ENCODE results near the gene NR5A1.

The NR5A1 gene

DNA sequence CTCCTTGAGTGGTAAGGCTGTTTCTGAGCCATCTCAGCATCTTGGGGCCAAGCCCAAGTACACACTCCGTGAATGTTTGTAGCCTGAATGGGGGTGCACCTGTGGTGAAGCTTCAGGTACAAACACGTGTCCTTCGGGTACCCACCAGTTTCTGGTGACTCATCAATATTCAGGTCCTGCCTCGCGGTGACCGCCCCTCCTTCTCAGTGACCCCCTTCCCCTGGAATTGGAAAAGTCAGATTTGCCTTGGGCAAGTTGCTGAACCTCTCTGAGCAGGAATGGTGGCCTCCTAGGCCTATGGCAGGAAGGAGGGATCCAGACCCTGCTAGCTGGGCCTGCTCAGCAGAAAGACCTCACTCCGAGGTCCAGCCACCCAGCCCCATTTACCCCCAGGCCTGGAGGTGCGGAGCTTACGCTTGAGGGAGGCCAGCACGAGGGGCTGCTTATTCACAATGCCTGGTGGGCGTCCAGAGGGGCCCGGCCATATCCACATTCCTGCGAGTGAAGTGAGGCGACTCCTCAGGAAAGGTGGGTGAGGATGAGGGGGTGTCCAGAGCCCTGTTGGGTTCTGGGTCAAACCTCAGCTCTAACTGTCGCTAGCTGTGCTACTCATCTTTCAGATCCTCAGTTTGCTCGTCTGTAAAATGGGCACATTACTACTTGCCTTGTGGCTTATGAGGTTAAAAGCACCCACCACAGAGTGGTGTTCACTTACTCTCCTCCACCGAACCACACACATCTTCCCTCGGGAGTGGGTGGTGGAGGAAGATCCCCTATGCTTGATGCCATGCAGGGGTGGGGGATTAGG lies 49.9 kb downstream of the NR5A1 start:
- Histone ChIP-seq H4K20me1 (ENCODE audit: insufficient read depth) (no peaks in the 10 kb centered on the region), H3K4me1 (ENCODE audit: low read depth, poor library complexity, severe bottlenecking) (no peaks in the 10 kb centered on the region), H3K27me3 (ENCODE audit: insufficient read depth, low read depth) (no peaks in the 10 kb centered on the region), H3K79me2 (ENCODE audit: insufficient read depth, low read depth) (no peaks in the 10 kb centered on the region), H2AFZ (ENCODE audit: low read depth) (no peak overlapping the region), H3K27ac (no peak overlapping the region), H3K9ac (no peak overlapping the region), H3K4me2 (no peak overlapping the region), H3K4me3 (IDR thresholded peaks at IDR 0.05; ENCODE audit: insufficient read depth, low read depth, low read length) (no peak overlapping the region), H3K36me3 (ENCODE audit: insufficient read depth) (no peaks in the 10 kb centered on the region)
- TF ChIP-seq, protein P1, sequence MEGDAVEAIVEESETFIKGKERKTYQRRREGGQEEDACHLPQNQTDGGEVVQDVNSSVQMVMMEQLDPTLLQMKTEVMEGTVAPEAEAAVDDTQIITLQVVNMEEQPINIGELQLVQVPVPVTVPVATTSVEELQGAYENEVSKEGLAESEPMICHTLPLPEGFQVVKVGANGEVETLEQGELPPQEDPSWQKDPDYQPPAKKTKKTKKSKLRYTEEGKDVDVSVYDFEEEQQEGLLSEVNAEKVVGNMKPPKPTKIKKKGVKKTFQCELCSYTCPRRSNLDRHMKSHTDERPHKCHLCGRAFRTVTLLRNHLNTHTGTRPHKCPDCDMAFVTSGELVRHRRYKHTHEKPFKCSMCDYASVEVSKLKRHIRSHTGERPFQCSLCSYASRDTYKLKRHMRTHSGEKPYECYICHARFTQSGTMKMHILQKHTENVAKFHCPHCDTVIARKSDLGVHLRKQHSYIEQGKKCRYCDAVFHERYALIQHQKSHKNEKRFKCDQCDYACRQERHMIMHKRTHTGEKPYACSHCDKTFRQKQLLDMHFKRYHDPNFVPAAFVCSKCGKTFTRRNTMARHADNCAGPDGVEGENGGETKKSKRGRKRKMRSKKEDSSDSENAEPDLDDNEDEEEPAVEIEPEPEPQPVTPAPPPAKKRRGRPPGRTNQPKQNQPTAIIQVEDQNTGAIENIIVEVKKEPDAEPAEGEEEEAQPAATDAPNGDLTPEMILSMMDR (conservative IDR thresholded peaks at IDR 0.05; ENCODE audit: low read depth, low read length), result no peak

DNA sequence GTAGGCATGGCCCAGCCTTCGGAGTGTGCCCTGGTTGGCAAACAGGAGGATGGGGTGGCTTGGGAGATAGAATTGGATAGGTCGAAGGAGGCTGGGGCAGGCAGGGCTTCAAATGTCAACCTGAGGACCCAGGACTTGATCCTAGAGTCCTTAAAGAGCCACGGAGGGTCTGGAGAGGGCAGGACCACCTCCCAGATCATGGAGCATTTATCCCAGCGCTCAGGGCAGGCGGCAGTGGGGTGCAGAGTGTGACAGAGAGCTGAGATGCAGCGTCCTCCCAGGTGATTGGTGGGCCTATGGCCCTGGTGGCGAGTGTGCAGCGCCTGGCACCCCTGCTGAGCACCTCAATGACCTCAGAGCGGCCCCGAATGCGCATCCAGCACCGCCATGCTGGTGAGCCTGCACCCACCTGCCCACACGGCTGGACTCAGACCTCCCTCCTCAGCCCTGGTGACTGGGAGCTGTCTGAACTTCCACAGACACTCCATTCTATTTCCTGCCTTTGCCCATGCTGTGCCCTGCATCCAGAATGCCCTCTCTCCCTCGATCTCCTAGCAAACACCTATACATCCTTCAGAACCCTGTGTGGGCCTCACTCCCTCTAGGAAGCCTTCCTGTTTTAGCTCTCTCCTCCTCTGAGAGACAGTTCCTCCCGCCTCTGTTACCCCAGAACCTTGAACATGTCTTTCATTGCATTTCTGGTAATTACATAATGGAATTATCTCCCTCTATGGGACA lies 50.7 kb downstream of the NR5A1 start:
- Histone ChIP-seq H2AFZ (ENCODE audit: low read depth) (no peak overlapping the region), H3K4me2 (no peak overlapping the region), H3K36me3 (ENCODE audit: insufficient read depth) (no peaks in the 10 kb centered on the region), H3K4me3 (IDR thresholded peaks at IDR 0.05; ENCODE audit: insufficient read depth, low read depth, low read length) (no peak overlapping the region), H3K27ac (no peak overlapping the region), H3K27me3 (ENCODE audit: insufficient read depth, low read depth) (peaks cover under 1% of the 10 kb centered on the region; the same call in 1 of the 2 replicates), H3K4me1 (ENCODE audit: low read depth, poor library complexity, severe bottlenecking) (no peaks in the 10 kb centered on the region), H3K79me2 (ENCODE audit: insufficient read depth, low read depth) (no peaks in the 10 kb centered on the region), H3K9ac (no peak overlapping the region), H4K20me1 (ENCODE audit: insufficient read depth) (no peaks in the 10 kb centered on the region)
- TF ChIP-seq, protein P1 (conservative IDR thresholded peaks at IDR 0.05; ENCODE audit: low read depth, low read length), result no peak

DNA sequence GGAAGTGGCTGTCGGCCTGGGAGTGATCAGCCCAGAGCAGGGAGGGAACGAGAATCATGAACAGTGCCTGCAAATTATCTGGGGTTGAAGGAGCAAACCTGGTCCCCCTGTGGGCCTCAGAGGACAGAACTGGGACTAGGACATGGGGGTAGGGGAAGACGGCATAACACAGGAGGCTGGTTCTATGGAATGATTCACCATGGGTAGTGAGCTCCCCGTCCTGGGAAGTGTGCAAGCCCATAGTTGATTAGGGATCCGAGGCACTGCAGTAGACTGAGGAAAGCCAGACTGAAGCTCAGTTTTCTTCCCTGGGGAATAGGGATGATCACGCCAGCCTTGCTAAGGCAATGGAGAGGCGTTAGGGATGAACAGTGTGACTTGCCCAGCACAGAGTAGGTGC lies 51.4 kb downstream of the NR5A1 start:
- TF ChIP-seq, protein P1 (conservative IDR thresholded peaks at IDR 0.05; ENCODE audit: low read depth, low read length), result no peak
- no peaks in the 10 kb centered on the region for H3K4me1 ChIP-seq (ENCODE audit: low read depth, poor library complexity, severe bottlenecking)
- H3K79me2 ChIP-seq (ENCODE audit: insufficient read depth, low read depth), result no peaks in the 10 kb centered on the region
- no peaks in the 10 kb centered on the region for H4K20me1 ChIP-seq (ENCODE audit: insufficient read depth)
- peaks cover 6% of the 10 kb centered on the region; the same call in 1 of the 2 replicates for H3K27me3 ChIP-seq (ENCODE audit: insufficient read depth, low read depth)
- H3K36me3 ChIP-seq (ENCODE audit: insufficient read depth), result no peaks in the 10 kb centered on the region
- no peak overlapping the region for H3K4me2 ChIP-seq
- no peak overlapping the region for H3K27ac ChIP-seq
- H3K4me3 ChIP-seq (IDR thresholded peaks at IDR 0.05; ENCODE audit: insufficient read depth, low read depth, low read length), result no peak overlapping the region
- H2AFZ ChIP-seq (ENCODE audit: low read depth), result no peak overlapping the region
- H3K9ac ChIP-seq, result no peak overlapping the region

DNA sequence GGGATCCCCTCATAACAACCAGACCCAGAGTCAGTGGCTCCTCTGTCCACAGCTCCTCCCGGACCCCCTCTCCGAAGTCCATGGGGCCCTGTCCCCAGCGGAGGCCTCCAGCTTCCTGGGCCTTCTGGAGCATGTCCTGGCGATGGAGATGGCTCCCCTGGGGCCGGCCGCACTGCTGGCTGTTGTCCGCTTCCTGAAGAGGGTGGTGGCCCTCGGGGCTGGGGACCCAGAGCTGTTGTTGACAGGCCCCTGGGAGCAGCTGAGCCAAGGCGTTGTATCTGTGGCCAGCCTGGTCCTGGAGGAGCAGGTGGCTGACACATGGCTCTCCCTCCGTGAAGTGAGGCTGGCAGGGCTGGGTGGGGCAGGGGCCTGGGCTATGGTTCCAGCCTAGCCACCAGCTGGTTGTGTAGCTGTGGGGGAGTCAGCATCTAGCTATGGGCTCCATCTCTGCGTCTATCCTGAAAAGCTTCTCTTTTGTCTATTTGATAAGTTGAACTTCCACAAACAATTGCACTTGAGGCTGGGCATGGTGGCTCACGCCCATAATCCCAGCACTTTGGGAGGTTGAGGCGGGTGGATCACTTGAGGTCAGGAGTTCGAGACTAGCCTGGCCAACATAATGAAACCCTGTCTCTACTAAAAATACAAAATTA lies 52.3 kb downstream of the NR5A1 start:
- Histone ChIP-seq H2AFZ (ENCODE audit: low read depth) (no peak overlapping the region), H3K27me3 (ENCODE audit: insufficient read depth, low read depth) (peaks cover 6% of the 10 kb centered on the region; the same call in 1 of the 2 replicates), H3K27ac (no peak overlapping the region), H3K9ac (no peak overlapping the region), H3K4me3 (IDR thresholded peaks at IDR 0.05; ENCODE audit: insufficient read depth, low read depth, low read length) (no peak overlapping the region), H3K4me2 (no peak overlapping the region), H3K36me3 (ENCODE audit: insufficient read depth) (no peaks in the 10 kb centered on the region), H3K4me1 (ENCODE audit: low read depth, poor library complexity, severe bottlenecking) (no peaks in the 10 kb centered on the region), H3K79me2 (ENCODE audit: insufficient read depth, low read depth) (no peaks in the 10 kb centered on the region), H4K20me1 (ENCODE audit: insufficient read depth) (no peaks in the 10 kb centered on the region)
- TF ChIP-seq, protein P1 (conservative IDR thresholded peaks at IDR 0.05; ENCODE audit: low read depth, low read length), result no peak

Measured in KMS-11 (cell line).